RWPE1 (cell line): ENCODE results near the gene RCHY1.

Experiments
- CTCF ChIA-PET: fragments of 350-600 bp; sonication (Branson Sonifier 250); formaldehyde crosslinking; extraction: SDS; loops from one replicate; lab custom pipeline; 2021; lab: Yijun Ruan, JAX
- POLR2A ChIA-PET: fragments of 400-600 bp; formaldehyde crosslinking; extraction: SDS; loops from one replicate; lab custom pipeline; 2020; ENCODE audit warnings: antibody characterized with exemption; ENCODE audit not compliant: low non-redundant PET; lab: Yijun Ruan, JAX
- DNase-seq: peaks from one replicate; pipeline ENCODE4 v3.0.0; 2012; ENCODE audit warnings: low spot score
- H3K27ac ChIP-seq: fragments of 450-650 bp; 2 replicates; pipeline ENCODE4 v1.5.1; 2017
- CTCF ChIP-seq: fragments of 450-650 bp; conservative IDR thresholded peaks from 2 replicates; pipeline ENCODE4 v1.5.1; 2017; ENCODE audit warnings: low read depth, mild to moderate bottlenecking

The RCHY1 gene

GRCh38 chr4:75490155-75490554 lies 24.0 kb downstream of the RCHY1 start:
- H3K27ac ChIP-seq: no peak overlapping the region
- CTCF ChIA-PET: interaction anchor here (0.6 to 0.8 kb wide), 5 partner anchors 57 to 948 kb away, joined by 3 to 4 read pairs (median 3); no protein-coding TSS in a partner anchor
- TF ChIP-seq CTCF: peak; percentile 25; the same call in 1 of the 2 replicates
- no peak for DNase-seq
- POLR2A ChIA-PET: no interaction called here

GRCh38 chr4:75484190-75484589 lies 30.0 kb downstream of the RCHY1 start:
- POLR2A ChIA-PET: no interaction called here
- TF ChIP-seq CTCF: no peak
- CTCF ChIA-PET: interaction anchor here (0.6 kb wide), 1 partner anchor 1487 kb away, joined by 3 read pairs; no protein-coding TSS in a partner anchor
- no peak for DNase-seq
- H3K27ac ChIP-seq: no peak overlapping the region

- TF ChIP-seq CTCF: no peak
- ChIA-PET POLR2A (no interaction called here), CTCF (no interaction called here)
- no peak overlapping the region for H3K27ac ChIP-seq
- no peak for DNase-seq
Measured at GRCh38 chr4:75477201-75477600, 37.0 kb downstream of the RCHY1 start.

GRCh38 chr4:75470738-75471137 lies 43.5 kb downstream of the RCHY1 start:
- TF ChIP-seq CTCF: no peak

GRCh38 chr4:75469896-75470295 lies 44.3 kb downstream of the RCHY1 start:
- POLR2A ChIA-PET: no interaction called here
- DNase-seq: no peak
- no peak for TF ChIP-seq CTCF
- CTCF ChIA-PET: interaction anchor here (0.7 to 0.8 kb wide), 3 partner anchors 10 to 593 kb away, joined by 3 read pairs; no protein-coding TSS in a partner anchor
- no peak overlapping the region for H3K27ac ChIP-seq

More at GRCh38 chr4:75470738-75471137, 43.5 kb downstream of the RCHY1 start:
- POLR2A ChIA-PET: no interaction called here
- CTCF ChIA-PET: no interaction called here
- no peak for DNase-seq
- no peak overlapping the region for H3K27ac ChIP-seq

GRCh38 chr4:75457365-75457764 lies 56.8 kb downstream of the RCHY1 start:
- H3K27ac ChIP-seq: no peak overlapping the region
- ChIA-PET CTCF (interaction anchor here (0.6 kb wide), 1 partner anchor 582 kb away, joined by 3 read pairs; no protein-coding TSS in a partner anchor), POLR2A (no interaction called here)
- TF ChIP-seq CTCF: no peak
- no peak for DNase-seq
